ENCODE measurements around the gene SLC7A7. TPM values are rescaled to one million over a fixed set of nuclear protein-coding genes. Genes with fewer than 3 reads are reported as not detected.

SLC7A7 gene
- total and polyA plus RNA-seq, 9 of the 15 experiments (the other 6 are each of a cell fraction or from before 2014, with no cell fraction given) = 0.07 to 0.68 (median 0.41) TPM

DNA sequence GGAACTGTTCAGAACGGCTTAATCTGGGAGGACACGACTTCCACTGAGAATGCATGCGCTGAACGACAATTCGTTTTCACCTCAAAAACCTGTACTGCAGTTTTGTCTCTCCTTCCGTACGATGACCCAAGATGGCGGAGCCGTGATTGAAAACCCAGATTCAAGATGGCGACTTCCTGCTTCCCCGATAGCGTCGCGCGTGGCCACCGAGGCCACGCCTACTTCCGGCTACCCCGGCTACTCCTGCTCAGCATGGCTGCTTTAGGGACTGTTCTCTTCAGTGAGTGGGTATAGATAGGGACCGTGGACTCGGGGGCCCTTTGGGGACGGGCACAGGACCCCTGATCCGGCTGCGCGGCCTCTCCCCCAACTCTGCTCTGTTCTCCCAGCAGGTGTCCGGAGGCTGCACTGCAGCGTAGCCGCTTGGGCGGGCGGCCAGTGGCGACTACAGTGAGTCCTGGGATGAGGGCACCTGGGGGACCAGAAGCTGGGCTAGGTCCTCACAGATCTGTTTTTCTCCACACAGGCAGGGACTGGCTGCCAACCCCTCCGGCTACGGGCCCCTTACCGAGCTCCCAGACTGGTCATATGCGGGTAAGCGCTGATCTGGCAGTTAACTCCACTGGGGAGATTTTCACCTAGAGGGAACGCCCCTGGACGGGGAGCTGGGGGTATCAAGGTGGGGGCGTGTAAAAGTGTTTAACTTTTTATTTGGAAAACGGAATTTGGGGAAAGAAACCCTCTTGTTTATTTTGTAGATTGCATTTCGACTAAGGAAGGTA, 14.6 kb upstream of the SLC7A7 start, which contains the start of gene MRPL52 (continued):
- TF ChIP-seq CBX1 (IDR thresholded peaks at IDR 0.05; ENCODE audit: low read depth) (no peak), HNRNPLL (IDR thresholded peaks at IDR 0.05; ENCODE audit: low read depth, low read length, poor library complexity, severe bottlenecking) (no peak), KDM5B (IDR thresholded peaks at IDR 0.05; ENCODE audit: insufficient replicate concordance, low read depth, low read length) (peak; percentile 77), EWSR1 (IDR thresholded peaks at IDR 0.05; ENCODE audit: borderline replicate concordance, low read depth, partially characterized antibody) (no peak), SMAD3 (CRISPR knock-in tag; conservative IDR thresholded peaks at IDR 0.05) (0 out of 2 replicates have a peak, but pooled peaks have one; percentile 31)
- TF ChIP-seq, protein P1, sequence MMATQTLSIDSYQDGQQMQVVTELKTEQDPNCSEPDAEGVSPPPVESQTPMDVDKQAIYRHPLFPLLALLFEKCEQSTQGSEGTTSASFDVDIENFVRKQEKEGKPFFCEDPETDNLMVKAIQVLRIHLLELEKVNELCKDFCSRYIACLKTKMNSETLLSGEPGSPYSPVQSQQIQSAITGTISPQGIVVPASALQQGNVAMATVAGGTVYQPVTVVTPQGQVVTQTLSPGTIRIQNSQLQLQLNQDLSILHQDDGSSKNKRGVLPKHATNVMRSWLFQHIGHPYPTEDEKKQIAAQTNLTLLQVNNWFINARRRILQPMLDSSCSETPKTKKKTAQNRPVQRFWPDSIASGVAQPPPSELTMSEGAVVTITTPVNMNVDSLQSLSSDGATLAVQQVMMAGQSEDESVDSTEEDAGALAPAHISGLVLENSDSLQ (IDR thresholded peaks at IDR 0.05) = peak; percentile 35; the same call in 1 of the 2 replicates
- TF ChIP-seq, protein P2, sequence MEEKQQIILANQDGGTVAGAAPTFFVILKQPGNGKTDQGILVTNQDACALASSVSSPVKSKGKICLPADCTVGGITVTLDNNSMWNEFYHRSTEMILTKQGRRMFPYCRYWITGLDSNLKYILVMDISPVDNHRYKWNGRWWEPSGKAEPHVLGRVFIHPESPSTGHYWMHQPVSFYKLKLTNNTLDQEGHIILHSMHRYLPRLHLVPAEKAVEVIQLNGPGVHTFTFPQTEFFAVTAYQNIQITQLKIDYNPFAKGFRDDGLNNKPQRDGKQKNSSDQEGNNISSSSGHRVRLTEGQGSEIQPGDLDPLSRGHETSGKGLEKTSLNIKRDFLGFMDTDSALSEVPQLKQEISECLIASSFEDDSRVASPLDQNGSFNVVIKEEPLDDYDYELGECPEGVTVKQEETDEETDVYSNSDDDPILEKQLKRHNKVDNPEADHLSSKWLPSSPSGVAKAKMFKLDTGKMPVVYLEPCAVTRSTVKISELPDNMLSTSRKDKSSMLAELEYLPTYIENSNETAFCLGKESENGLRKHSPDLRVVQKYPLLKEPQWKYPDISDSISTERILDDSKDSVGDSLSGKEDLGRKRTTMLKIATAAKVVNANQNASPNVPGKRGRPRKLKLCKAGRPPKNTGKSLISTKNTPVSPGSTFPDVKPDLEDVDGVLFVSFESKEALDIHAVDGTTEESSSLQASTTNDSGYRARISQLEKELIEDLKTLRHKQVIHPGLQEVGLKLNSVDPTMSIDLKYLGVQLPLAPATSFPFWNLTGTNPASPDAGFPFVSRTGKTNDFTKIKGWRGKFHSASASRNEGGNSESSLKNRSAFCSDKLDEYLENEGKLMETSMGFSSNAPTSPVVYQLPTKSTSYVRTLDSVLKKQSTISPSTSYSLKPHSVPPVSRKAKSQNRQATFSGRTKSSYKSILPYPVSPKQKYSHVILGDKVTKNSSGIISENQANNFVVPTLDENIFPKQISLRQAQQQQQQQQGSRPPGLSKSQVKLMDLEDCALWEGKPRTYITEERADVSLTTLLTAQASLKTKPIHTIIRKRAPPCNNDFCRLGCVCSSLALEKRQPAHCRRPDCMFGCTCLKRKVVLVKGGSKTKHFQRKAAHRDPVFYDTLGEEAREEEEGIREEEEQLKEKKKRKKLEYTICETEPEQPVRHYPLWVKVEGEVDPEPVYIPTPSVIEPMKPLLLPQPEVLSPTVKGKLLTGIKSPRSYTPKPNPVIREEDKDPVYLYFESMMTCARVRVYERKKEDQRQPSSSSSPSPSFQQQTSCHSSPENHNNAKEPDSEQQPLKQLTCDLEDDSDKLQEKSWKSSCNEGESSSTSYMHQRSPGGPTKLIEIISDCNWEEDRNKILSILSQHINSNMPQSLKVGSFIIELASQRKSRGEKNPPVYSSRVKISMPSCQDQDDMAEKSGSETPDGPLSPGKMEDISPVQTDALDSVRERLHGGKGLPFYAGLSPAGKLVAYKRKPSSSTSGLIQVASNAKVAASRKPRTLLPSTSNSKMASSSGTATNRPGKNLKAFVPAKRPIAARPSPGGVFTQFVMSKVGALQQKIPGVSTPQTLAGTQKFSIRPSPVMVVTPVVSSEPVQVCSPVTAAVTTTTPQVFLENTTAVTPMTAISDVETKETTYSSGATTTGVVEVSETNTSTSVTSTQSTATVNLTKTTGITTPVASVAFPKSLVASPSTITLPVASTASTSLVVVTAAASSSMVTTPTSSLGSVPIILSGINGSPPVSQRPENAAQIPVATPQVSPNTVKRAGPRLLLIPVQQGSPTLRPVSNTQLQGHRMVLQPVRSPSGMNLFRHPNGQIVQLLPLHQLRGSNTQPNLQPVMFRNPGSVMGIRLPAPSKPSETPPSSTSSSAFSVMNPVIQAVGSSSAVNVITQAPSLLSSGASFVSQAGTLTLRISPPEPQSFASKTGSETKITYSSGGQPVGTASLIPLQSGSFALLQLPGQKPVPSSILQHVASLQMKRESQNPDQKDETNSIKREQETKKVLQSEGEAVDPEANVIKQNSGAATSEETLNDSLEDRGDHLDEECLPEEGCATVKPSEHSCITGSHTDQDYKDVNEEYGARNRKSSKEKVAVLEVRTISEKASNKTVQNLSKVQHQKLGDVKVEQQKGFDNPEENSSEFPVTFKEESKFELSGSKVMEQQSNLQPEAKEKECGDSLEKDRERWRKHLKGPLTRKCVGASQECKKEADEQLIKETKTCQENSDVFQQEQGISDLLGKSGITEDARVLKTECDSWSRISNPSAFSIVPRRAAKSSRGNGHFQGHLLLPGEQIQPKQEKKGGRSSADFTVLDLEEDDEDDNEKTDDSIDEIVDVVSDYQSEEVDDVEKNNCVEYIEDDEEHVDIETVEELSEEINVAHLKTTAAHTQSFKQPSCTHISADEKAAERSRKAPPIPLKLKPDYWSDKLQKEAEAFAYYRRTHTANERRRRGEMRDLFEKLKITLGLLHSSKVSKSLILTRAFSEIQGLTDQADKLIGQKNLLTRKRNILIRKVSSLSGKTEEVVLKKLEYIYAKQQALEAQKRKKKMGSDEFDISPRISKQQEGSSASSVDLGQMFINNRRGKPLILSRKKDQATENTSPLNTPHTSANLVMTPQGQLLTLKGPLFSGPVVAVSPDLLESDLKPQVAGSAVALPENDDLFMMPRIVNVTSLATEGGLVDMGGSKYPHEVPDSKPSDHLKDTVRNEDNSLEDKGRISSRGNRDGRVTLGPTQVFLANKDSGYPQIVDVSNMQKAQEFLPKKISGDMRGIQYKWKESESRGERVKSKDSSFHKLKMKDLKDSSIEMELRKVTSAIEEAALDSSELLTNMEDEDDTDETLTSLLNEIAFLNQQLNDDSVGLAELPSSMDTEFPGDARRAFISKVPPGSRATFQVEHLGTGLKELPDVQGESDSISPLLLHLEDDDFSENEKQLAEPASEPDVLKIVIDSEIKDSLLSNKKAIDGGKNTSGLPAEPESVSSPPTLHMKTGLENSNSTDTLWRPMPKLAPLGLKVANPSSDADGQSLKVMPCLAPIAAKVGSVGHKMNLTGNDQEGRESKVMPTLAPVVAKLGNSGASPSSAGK (IDR thresholded peaks at IDR 0.05) = peak; percentile 54; the same call in 1 of the 2 replicates
- TF ChIP-seq, protein P3, sequence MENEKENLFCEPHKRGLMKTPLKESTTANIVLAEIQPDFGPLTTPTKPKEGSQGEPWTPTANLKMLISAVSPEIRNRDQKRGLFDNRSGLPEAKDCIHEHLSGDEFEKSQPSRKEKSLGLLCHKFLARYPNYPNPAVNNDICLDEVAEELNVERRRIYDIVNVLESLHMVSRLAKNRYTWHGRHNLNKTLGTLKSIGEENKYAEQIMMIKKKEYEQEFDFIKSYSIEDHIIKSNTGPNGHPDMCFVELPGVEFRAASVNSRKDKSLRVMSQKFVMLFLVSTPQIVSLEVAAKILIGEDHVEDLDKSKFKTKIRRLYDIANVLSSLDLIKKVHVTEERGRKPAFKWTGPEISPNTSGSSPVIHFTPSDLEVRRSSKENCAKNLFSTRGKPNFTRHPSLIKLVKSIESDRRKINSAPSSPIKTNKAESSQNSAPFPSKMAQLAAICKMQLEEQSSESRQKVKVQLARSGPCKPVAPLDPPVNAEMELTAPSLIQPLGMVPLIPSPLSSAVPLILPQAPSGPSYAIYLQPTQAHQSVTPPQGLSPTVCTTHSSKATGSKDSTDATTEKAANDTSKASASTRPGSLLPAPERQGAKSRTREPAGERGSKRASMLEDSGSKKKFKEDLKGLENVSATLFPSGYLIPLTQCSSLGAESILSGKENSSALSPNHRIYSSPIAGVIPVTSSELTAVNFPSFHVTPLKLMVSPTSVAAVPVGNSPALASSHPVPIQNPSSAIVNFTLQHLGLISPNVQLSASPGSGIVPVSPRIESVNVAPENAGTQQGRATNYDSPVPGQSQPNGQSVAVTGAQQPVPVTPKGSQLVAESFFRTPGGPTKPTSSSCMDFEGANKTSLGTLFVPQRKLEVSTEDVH (IDR thresholded peaks at IDR 0.05; ENCODE audit: low read depth, partially characterized antibody) = peak; percentile 51
